Subcutaneous adipose tissue (tissue), 4 donors: ENCODE measurements around the gene EEF1A2. TPM values are rescaled to one million over a fixed set of nuclear protein-coding genes. Genes with fewer than 3 reads are reported as not detected.

ENCODE experiments used
- total RNA-seq, 4 donors: library from RNA; depleted of rRNA; stranded (reverse); fragments of >200 nt; gene quantifications; one replicate each; pipeline ENCODE4 v1.1.0, GENCODE V29; 2016
- TF ChIP-seq, protein P1 (sequence below): fragments of 450-650 bp; IDR thresholded peaks from one replicate; pipeline ENCODE4 v1.5.1; 2016; ENCODE audit warnings: low read depth, mild to moderate bottlenecking, control low read depth, antibody characterized with exemption, moderate library complexity

Gene EEF1A2
- total RNA-seq, 4 donors from 2014 or later, result not detected

DNA sequence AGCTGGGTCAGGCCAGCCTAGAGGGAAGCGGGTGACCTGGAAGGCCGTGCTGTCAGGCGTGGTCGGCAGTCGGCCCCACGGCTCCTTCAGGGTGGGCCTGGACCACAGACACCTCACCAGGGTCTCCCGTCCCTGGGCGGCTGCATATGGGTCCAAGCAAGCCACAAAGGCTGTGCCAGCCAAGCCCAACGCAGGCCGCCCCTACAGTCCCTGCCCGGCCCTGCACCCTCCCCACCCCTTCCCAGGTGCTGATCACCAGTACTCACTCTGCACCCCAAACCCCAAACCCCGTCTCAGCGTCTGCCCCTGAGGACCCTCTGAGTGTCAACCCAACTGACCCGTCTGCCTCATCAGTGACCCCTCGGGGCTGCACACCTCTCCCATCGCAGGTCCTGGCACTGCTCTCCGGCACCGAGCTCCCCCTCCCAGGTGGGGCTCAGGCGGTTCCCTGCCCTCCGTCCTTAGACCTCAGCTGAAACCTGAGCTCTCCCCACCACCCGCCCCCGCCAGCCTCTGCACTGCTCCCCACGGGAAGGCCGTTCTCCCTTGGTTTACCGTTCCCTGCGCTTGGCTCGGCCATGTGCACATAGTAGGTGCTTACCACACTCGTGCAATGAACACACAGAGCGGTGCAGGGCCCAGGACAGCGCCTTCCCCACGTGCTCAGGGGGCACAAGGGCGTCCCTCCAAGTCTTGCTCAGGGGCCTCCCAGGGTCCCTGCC, 20.2 kb upstream of the EEF1A2 start:
- TF ChIP-seq, protein P1, sequence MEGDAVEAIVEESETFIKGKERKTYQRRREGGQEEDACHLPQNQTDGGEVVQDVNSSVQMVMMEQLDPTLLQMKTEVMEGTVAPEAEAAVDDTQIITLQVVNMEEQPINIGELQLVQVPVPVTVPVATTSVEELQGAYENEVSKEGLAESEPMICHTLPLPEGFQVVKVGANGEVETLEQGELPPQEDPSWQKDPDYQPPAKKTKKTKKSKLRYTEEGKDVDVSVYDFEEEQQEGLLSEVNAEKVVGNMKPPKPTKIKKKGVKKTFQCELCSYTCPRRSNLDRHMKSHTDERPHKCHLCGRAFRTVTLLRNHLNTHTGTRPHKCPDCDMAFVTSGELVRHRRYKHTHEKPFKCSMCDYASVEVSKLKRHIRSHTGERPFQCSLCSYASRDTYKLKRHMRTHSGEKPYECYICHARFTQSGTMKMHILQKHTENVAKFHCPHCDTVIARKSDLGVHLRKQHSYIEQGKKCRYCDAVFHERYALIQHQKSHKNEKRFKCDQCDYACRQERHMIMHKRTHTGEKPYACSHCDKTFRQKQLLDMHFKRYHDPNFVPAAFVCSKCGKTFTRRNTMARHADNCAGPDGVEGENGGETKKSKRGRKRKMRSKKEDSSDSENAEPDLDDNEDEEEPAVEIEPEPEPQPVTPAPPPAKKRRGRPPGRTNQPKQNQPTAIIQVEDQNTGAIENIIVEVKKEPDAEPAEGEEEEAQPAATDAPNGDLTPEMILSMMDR, result no peak

DNA sequence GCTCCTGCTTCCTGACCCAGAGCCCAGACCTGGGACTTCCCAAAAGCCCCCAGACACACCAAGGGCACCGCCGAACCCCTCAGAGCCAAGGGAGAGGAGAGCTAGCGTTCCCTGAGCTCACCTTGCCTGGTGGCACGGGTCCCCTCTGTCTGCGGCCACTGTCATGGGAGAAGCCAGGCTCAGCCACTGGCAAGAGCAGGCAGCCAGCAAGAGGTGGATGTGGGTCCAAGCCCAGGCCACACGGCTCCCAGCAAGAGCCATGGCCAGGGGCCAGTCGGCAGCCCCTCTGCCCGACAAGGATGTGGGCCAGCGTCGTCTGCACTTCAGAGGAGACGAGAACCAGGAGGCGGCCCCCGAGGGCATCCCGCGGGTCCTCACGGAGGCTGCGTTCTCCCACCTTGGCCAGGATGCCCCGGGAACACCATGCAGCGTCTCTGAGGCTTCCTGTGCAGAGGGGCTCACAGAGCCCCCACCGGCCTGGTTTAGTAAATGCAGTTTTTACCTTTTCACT, 19.5 kb upstream of the EEF1A2 start:
- TF ChIP-seq, protein P1, result no peak

DNA sequence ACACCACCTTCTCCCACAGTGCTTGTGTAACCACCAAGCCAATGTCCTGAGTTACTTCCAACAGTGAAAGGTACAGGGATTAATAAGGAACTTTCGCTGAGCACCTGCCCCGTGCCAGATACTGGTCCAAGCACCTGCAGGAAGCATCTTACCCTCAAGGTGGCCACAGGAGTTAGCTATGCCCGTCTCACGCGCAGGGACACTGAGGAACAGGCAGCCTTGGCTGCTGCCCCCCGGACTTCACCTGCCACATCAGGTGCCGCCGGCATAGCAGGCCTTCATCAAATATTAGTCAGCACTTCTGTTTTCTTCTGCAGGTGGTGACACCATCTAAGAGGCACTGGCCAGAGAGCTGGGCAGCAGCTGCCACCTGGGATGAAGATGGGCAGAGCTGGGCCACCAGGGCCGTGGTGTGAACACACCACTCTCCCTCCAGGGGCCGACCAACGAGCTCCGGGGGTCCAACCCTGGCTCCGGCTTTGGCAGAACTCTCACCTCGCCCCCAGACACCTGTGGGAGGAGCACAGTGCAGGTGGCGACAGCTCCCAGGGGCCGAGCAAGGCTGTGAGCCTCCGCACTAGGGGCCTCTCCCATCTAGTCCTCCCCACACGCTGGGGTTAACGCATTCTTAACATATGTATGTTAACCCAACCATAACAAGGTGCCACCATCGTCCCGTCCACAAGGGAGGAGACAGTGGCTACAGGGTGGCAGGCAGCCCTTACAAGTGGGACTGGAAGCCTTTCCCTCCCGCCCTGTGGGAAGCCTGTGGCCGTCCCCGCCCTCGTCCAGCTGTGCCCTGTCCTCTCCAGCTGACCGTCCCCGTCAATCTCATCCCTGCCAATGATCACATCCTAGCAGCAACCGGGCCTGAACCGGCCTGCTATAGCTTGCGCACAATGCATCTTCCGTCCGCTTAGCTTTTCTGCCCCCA, 18.8 kb upstream of the EEF1A2 start:
- TF ChIP-seq, protein P1, result no peak

DNA sequence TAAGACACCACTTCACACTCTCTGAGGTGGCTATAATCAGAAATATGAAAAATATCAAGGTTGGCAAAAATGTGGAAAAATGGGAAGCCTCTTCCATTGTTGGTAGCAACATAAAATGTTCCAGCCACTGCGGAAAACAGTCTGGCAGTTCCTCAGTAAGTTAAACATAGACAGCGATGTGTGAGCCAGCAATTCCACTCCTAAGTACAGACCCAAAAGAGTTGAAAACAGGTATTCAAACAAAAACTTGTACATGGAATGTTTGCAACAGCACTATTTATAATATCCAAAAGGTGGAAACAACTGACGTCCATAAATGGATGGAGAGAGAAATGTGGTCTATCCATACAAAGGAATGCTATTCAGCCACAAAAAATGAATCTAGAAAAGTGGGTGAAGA, 14.3 kb upstream of the EEF1A2 start:
- TF ChIP-seq, protein P1, result no peak

DNA sequence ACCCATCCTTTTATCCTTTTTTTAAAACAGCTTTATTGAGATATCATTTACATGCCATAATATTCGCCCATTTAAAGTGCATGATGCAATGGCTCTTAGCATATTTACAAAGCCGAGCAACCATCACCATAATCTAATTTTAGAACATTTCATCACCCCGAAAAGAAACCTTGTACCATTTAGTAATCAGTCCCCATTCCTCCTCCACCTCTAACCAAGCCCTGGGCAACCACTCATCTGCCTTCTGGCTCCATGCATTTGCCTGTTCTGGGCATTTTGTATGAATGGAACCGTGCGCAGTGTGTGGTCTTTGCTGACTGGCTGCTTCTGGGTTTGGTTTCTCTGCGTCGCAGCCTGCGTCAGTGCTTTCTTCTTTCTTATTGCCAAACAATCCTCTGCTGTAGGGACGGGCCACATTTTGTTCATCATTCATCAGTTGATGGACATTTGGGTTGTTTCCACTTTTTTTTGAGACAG, 10.2 kb upstream of the EEF1A2 start:
- TF ChIP-seq, protein P1, result no peak

DNA sequence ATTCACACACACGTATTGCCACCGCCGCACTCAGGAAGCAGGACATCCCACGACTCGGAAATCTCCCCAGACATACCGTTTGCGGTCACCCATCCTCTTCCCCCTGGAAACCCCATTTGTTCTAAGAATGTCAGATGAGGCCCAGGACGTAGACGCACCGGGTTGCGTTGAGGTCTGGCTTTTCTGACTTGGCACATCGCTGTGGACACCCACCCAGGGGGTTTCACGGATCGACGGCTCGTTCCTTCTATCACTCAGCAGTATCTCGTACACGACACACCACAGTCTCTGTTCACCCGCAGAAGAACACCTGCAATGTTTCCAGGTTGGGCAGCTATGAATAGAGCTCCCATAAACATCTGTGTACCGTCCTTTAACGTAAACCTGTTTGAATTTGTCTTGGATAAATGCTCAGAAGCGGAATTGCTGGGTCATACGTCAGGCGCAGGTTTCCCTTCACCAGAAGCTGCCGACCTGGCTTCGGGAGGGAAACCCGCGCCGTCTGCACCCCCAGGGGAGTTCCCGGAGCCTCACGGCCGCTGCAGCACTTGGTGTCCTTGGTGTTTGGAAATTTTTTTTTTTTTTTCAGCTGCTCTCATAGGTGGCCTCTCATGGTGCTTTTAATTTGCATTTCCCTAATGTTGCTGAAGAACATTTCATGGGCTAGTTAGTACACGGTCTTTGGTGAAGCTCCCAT, 9.3 kb upstream of the EEF1A2 start:
- TF ChIP-seq, protein P1, result no peak
